ENCODE measurements around the gene ZNF566.
A peak's percentile ranks its signal among the peaks of the same experiment; 100 is the strongest.
"Not testable (repeated sequence)": the region's sequence is repeated elsewhere in the genome, so short reads cannot be mapped to it uniquely, and the experiment has no call there.

Gene ZNF566

GRCh38 chr19:36489118-36489919 is at the start of gene ZNF566:
Gene ZNF566 (minus strand): TSS chr19:36489561. CDS start chr19:36476557, 13,004 bp downstream.
- DNase-seq (ENCODE audit: low read depth, low spot score) = peak; percentile 86

- peak; percentile 25 for DNase-seq (ENCODE audit: low read depth, low spot score)
These were observed 39.7 kb upstream of the ZNF566 start for GRCh38 chr19:36528921-36529518.

- DNase-seq (ENCODE audit: low read depth, low spot score) = peak; percentile 90
These were observed 39.0 kb upstream of the ZNF566 start, which contains the start of gene ZNF260 for GRCh38 chr19:36528194-36528920. Gene ZNF260 (minus strand): TSS chr19:36528271. CDS start chr19:36515238, 13,033 bp downstream.

GRCh38 chr19:36527873-36528193 is 38.5 kb upstream of the ZNF566 start:
- DNase-seq (ENCODE audit: low read depth, low spot score) = no peak

GRCh38 chr19:36527341-36527740 is 38.0 kb upstream of the ZNF566 start:
- no peak for DNase-seq (ENCODE audit: low read depth, low spot score)

GRCh38 chr19:36526581-36526980 is 37.2 kb upstream of the ZNF566 start:
- DNase-seq (ENCODE audit: low read depth, low spot score) = no peak

- no peak for DNase-seq (ENCODE audit: low read depth, low spot score)
These were observed 35.3 kb upstream of the ZNF566 start for GRCh38 chr19:36524617-36525016.

GRCh38 chr19:36514012-36514612 is 24.8 kb upstream of the ZNF566 start:
- no peak for DNase-seq (ENCODE audit: low read depth, low spot score)

GRCh38 chr19:36508325-36508724 is 19.0 kb upstream of the ZNF566 start:
- no peak for DNase-seq (ENCODE audit: low read depth, low spot score)

- DNase-seq (ENCODE audit: low read depth, low spot score) = no peak
These were observed 12.6 kb upstream of the ZNF566 start for GRCh38 chr19:36501973-36502372.

GRCh38 chr19:36497001-36497400 is 7.6 kb upstream of the ZNF566 start:
- DNase-seq (ENCODE audit: low read depth, low spot score) = no peak

- DNase-seq (ENCODE audit: low read depth, low spot score) = not testable (repeated sequence)
These were observed 3.5 kb upstream of the ZNF566 start for GRCh38 chr19:36492689-36493453.

- DNase-seq (ENCODE audit: low read depth, low spot score) = not testable (repeated sequence)
These were observed 1.5 kb upstream of the ZNF566 start for GRCh38 chr19:36490846-36491245.

- no peak for DNase-seq (ENCODE audit: low read depth, low spot score)
These were observed 607 bp upstream of the ZNF566 start for GRCh38 chr19:36489920-36490415.

- DNase-seq (ENCODE audit: low read depth, low spot score) = no peak
These were observed 579 bp downstream of the ZNF566 start for GRCh38 chr19:36488846-36489117.

GRCh38 chr19:36488118-36488845 is 1.1 kb downstream of the ZNF566 start:
- no peak for DNase-seq (ENCODE audit: low read depth, low spot score)

GRCh38 chr19:36483653-36484052 is 5.7 kb downstream of the ZNF566 start:
- DNase-seq (ENCODE audit: low read depth, low spot score) = no peak

- no peak for DNase-seq (ENCODE audit: low read depth, low spot score)
These were observed 6.5 kb downstream of the ZNF566 start for GRCh38 chr19:36482876-36483275.

- DNase-seq (ENCODE audit: low read depth, low spot score) = no peak
These were observed 29.3 kb downstream of the ZNF566 start for GRCh38 chr19:36460046-36460445.

GRCh38 chr19:36456831-36457230 is 32.5 kb downstream of the ZNF566 start:
- DNase-seq (ENCODE audit: low read depth, low spot score) = no peak

Data from brain pericyte (primary cell).